Measurements from ENCODE around the gene ANKRD34A.

- no peak for TF ChIP-seq POLR2A (IDR thresholded peaks at IDR 0.05; ENCODE audit: borderline replicate concordance, extremely low read depth, insufficient read depth, insufficient read length)
- no peak for TF ChIP-seq RAD21 (IDR thresholded peaks at IDR 0.05; ENCODE audit: low read depth)
- no peak for TF ChIP-seq SIN3A (IDR thresholded peaks at IDR 0.05; ENCODE audit: low read depth)
- TF ChIP-seq MAX (IDR thresholded peaks at IDR 0.05), result no peak
- no peak for TF ChIP-seq CTCF (IDR thresholded peaks at IDR 0.05 in 2 of 3, conservative IDR thresholded peaks at IDR 0.05 in 1 of 3; ENCODE audit: borderline replicate concordance in 1 of 3, insufficient read depth in 1 of 3, low read depth in 2 of 3, low read length in 2 of 3)
- no peak for TF ChIP-seq EZH2phosphoT487 (IDR thresholded peaks at IDR 0.05; ENCODE audit: borderline replicate concordance)
- TF ChIP-seq EZH2 (IDR thresholded peaks at IDR 0.05), result no peak
- no peak for TF ChIP-seq REST (IDR thresholded peaks at IDR 0.05; ENCODE audit: low read depth)
Measured at GRCh38 chr1:145975216-145975615, 10.8 kb upstream of the ANKRD34A start.

Measured in HCT116 (cell line).